Neural cell (in vitro differentiated cells): ENCODE results near the gene BTBD9. TPM values are rescaled to one million over a fixed set of nuclear protein-coding genes. Genes with fewer than 3 reads are reported as not detected.

Experiments used
- H2AFZ ChIP-seq: fragments of 200-600, 300-800 bp; sonication (generic), shearing (Covaris generic); 2 replicates; pipeline ENCODE4 v1.6.0; 2014; ENCODE audit warnings: low read depth, mild to moderate bottlenecking, antibody characterized with exemption, low read length, moderate library complexity
- H3F3A ChIP-seq: fragments of 200-600 bp; shearing (Covaris generic); 2 replicates; pipeline ENCODE4 v1.6.1; 2016; ENCODE audit warnings: mild to moderate bottlenecking, moderate library complexity, mixed read lengths, antibody characterized with exemption, low read length; ENCODE audit not compliant: insufficient read depth, poor library complexity, severe bottlenecking
- H3K27ac ChIP-seq: fragments of 200-600, 300-800 bp; sonication (generic), shearing (Covaris generic); 2 replicates; pipeline ENCODE4 v1.5.1; 2014; ENCODE audit warnings: mild to moderate bottlenecking, low read length, moderate library complexity
- H3K27me3 ChIP-seq: fragments of 300-800, 200-600 bp; sonication (generic), shearing (Covaris generic); 2 replicates; pipeline ENCODE4 v1.6.0; 2014; ENCODE audit warnings: mild to moderate bottlenecking, low read depth, low read length, moderate library complexity; ENCODE audit not compliant: insufficient read depth
- H3K36me3 ChIP-seq: fragments of 300-800, 200-600 bp; sonication (generic), shearing (Covaris generic); 2 replicates; pipeline ENCODE4 v1.5.1; 2014; ENCODE audit warnings: mild to moderate bottlenecking, antibody characterized with exemption, low read length, moderate library complexity; ENCODE audit not compliant: insufficient read depth
- H3K4me2 ChIP-seq: fragments of 300-800, 200-600 bp; sonication (generic), shearing (Covaris generic); 2 replicates; pipeline ENCODE4 v1.6.0; 2014; ENCODE audit warnings: mild to moderate bottlenecking, low read length
- H3K4me3 ChIP-seq: fragments of 300-800, 200-600 bp; sonication (generic), shearing (Covaris generic); 2 replicates; pipeline ENCODE4 v1.5.1; 2014; ENCODE audit warnings: mild to moderate bottlenecking, low read length, moderate library complexity
- H3K79me2 ChIP-seq: fragments of 200-600 bp; shearing (Covaris generic); replicated peaks from 2 replicates; pipeline ENCODE4 v1.6.0; 2014; ENCODE audit warnings: mild to moderate bottlenecking, low read length, moderate library complexity; ENCODE audit not compliant: insufficient read depth
- H3K9ac ChIP-seq: fragments of 300-800, 200-600 bp; sonication (generic), shearing (Covaris generic); 2 replicates; pipeline ENCODE4 v1.6.1; 2016; ENCODE audit warnings: mild to moderate bottlenecking, low read length, mixed read lengths
- H3K9me2 ChIP-seq: fragments of 200-600 bp; shearing (Covaris generic); 2 replicates; pipeline ENCODE4 v1.6.1; 2016; ENCODE audit warnings: mild to moderate bottlenecking, low read length, mixed read lengths; ENCODE audit not compliant: insufficient read depth
- H3K9me3 ChIP-seq: fragments of 200-600, 300-800 bp; sonication (generic), shearing (Covaris generic); 2 replicates; pipeline ENCODE4 v1.6.1; 2016; ENCODE audit warnings: mild to moderate bottlenecking, mixed run types, low read length, moderate library complexity, mixed read lengths
- H4K20me1 ChIP-seq: fragments of 200-600 bp; shearing (Covaris generic); 2 replicates; pipeline ENCODE4 v1.6.1; 2016; ENCODE audit warnings: mild to moderate bottlenecking, mixed run types; ENCODE audit not compliant: insufficient read depth
- EP300 ChIP-seq: fragments of 450-650 bp; conservative IDR thresholded peaks from 2 replicates; pipeline ENCODE4 v1.6.1; 2014; ENCODE audit warnings: antibody characterized with exemption, mild to moderate bottlenecking, moderate library complexity; ENCODE audit not compliant: poor library complexity, severe bottlenecking
- EZH2 ChIP-seq: fragments of 200-600, 300-800 bp; shearing (Covaris generic), sonication (generic); IDR thresholded peaks from 2 replicates; pipeline ENCODE4 v1.6.1; 2014; ENCODE audit warnings: antibody characterized with exemption, low read length, borderline replicate concordance, mild to moderate bottlenecking; ENCODE audit not compliant: insufficient read depth, poor library complexity, severe bottlenecking
- MXI1 ChIP-seq: fragments of 450-650 bp; conservative IDR thresholded peaks from 2 replicates; pipeline ENCODE4 v1.6.1; 2014; ENCODE audit warnings: antibody characterized with exemption, mild to moderate bottlenecking; ENCODE audit not compliant: poor library complexity, severe bottlenecking
- POLR2AphosphoS5 ChIP-seq: IDR thresholded peaks from 2 replicates; pipeline ENCODE4 v1.6.1; 2012
- RAD21 ChIP-seq: fragments of 450-650 bp; conservative IDR thresholded peaks from 2 replicates; pipeline ENCODE4 v1.6.1; 2014; ENCODE audit warnings: antibody characterized with exemption, mild to moderate bottlenecking, moderate library complexity
- SMC3 ChIP-seq: fragments of 450-650 bp; conservative IDR thresholded peaks from 2 replicates; pipeline ENCODE4 v1.6.1; 2014; ENCODE audit warnings: antibody characterized with exemption, mild to moderate bottlenecking, moderate library complexity; ENCODE audit not compliant: poor library complexity
- TAF1 ChIP-seq: IDR thresholded peaks from 2 replicates; pipeline ENCODE4 v1.6.1; 2012; ENCODE audit warnings: low read depth
- polyA plus RNA-seq: library from polyadenylated mRNA; depleted of rRNA; stranded (reverse); fragments of >200 nt; gene quantifications from 2 replicates; pipeline ENCODE4 v1.2.3, GENCODE V29; 2014
- TF ChIP-seq, protein P1 (sequence below): fragments of 450-650 bp; IDR thresholded peaks from 2 replicates; pipeline ENCODE4 v1.5.1; 2014; ENCODE audit warnings: antibody characterized with exemption, mild to moderate bottlenecking, moderate library complexity; ENCODE audit not compliant: poor library complexity, severe bottlenecking
- TF ChIP-seq, protein P2 (sequence below): IDR thresholded peaks from 2 replicates; pipeline ENCODE4 v1.6.1; 2012; ENCODE audit warnings: borderline replicate concordance

The BTBD9 gene
- polyA plus RNA-seq, 1 donor from 2014 or later = 6.2 TPM

DNA sequence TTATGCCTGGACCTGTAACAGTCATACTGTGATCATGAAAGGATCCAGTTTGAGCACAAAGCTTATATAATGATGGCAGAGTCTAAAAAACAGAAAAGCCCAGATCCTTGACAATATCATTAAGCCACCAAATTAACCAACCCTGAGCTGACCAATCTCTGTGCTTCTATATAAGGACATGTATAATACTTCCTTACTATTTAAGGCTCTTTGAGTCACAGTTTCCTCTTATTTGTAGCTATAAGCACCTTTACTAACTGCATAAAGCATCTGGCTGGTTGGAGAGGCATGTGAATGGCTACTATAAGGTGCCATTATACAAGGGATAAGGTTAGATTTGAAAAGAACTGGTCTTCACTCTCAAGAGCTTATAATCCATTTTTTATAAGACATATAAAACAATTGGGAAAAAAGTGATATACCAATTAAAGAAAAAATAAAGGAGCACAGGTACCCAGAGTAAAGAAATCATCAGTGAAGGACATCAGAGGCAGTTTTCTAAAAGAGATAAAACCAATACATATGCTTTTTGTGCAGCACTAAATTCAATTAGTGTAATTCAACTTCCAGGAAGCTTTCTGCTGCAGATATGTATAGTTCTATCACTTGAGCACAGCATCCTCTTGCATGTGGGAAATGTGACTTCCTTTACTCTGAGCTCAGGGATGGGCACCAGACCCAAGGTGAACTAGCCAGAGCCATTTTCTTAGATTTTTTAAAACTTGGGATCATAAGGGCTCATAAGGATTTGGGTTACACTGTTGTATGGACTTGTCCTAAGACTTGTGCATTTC is 121.0 kb downstream of the BTBD9 start:
- Histone ChIP-seq H4K20me1 (no peaks in the 10 kb centered on the region), H3K9ac (no peak overlapping the region), H3K36me3 (no peaks in the 10 kb centered on the region), H2AFZ (no peak overlapping the region), H3K4me3 (no peak overlapping the region), H3K9me3 (no peaks in the 10 kb centered on the region), H3F3A (no peaks in the 10 kb centered on the region), H3K27me3 (no peaks in the 10 kb centered on the region), H3K4me2 (no peak overlapping the region), H3K79me2 (no peaks in the 10 kb centered on the region), H3K27ac (no peak overlapping the region), H3K9me2 (no peaks in the 10 kb centered on the region)
- TF ChIP-seq POLR2AphosphoS5 = no peak
- TF ChIP-seq EZH2 = no peak
- TF ChIP-seq MXI1 = no peak
- no peak for TF ChIP-seq TAF1
- no peak for TF ChIP-seq EP300
- TF ChIP-seq, protein P1, sequence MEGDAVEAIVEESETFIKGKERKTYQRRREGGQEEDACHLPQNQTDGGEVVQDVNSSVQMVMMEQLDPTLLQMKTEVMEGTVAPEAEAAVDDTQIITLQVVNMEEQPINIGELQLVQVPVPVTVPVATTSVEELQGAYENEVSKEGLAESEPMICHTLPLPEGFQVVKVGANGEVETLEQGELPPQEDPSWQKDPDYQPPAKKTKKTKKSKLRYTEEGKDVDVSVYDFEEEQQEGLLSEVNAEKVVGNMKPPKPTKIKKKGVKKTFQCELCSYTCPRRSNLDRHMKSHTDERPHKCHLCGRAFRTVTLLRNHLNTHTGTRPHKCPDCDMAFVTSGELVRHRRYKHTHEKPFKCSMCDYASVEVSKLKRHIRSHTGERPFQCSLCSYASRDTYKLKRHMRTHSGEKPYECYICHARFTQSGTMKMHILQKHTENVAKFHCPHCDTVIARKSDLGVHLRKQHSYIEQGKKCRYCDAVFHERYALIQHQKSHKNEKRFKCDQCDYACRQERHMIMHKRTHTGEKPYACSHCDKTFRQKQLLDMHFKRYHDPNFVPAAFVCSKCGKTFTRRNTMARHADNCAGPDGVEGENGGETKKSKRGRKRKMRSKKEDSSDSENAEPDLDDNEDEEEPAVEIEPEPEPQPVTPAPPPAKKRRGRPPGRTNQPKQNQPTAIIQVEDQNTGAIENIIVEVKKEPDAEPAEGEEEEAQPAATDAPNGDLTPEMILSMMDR = no peak
- TF ChIP-seq RAD21 = no peak
- TF ChIP-seq SMC3 = no peak
- TF ChIP-seq, protein P2, sequence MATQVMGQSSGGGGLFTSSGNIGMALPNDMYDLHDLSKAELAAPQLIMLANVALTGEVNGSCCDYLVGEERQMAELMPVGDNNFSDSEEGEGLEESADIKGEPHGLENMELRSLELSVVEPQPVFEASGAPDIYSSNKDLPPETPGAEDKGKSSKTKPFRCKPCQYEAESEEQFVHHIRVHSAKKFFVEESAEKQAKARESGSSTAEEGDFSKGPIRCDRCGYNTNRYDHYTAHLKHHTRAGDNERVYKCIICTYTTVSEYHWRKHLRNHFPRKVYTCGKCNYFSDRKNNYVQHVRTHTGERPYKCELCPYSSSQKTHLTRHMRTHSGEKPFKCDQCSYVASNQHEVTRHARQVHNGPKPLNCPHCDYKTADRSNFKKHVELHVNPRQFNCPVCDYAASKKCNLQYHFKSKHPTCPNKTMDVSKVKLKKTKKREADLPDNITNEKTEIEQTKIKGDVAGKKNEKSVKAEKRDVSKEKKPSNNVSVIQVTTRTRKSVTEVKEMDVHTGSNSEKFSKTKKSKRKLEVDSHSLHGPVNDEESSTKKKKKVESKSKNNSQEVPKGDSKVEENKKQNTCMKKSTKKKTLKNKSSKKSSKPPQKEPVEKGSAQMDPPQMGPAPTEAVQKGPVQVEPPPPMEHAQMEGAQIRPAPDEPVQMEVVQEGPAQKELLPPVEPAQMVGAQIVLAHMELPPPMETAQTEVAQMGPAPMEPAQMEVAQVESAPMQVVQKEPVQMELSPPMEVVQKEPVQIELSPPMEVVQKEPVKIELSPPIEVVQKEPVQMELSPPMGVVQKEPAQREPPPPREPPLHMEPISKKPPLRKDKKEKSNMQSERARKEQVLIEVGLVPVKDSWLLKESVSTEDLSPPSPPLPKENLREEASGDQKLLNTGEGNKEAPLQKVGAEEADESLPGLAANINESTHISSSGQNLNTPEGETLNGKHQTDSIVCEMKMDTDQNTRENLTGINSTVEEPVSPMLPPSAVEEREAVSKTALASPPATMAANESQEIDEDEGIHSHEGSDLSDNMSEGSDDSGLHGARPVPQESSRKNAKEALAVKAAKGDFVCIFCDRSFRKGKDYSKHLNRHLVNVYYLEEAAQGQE = no peak

DNA sequence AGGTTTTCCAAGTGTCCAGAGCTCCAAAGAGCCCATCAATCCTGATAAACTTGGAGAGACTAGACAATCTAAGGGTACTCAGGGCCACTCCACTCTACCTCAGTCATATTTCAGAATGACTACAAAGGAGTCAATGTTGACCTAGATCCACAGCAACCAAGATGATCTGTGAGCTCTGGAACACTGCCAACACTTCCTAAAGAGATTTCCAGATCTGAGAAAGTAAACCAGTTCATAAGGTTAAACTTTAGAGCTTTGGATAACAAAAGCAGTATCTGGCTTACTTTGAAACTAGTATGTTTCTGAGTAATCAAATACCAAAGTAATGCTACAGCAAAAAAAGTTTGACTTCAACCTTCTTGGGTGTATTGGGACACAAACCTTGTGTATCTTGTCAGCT is 122.7 kb downstream of the BTBD9 start:
- H3K79me2 ChIP-seq = no peaks in the 10 kb centered on the region
- no peak overlapping the region for H3K4me2 ChIP-seq
- no peaks in the 10 kb centered on the region for H3K36me3 ChIP-seq
- no peaks in the 10 kb centered on the region for H3K27me3 ChIP-seq
- H3F3A ChIP-seq = no peaks in the 10 kb centered on the region
- H3K4me3 ChIP-seq = no peak overlapping the region
- no peaks in the 10 kb centered on the region for H3K9me3 ChIP-seq
- H4K20me1 ChIP-seq = no peaks in the 10 kb centered on the region
- no peak overlapping the region for H3K9ac ChIP-seq
- TF ChIP-seq TAF1 (no peak), RAD21 (no peak), EZH2 (no peak), EP300 (no peak), SMC3 (no peak), MXI1 (no peak), POLR2AphosphoS5 (no peak)
- TF ChIP-seq, protein P1 = no peak
- TF ChIP-seq, protein P2 = no peak
- H3K27ac ChIP-seq = no peak overlapping the region
- H3K9me2 ChIP-seq = no peaks in the 10 kb centered on the region
- H2AFZ ChIP-seq = no peak overlapping the region
